Epidermal melanocyte (primary cell): Measurements from ENCODE around the gene ANKRD52.
"Not testable (repeated sequence)": the region's sequence is repeated elsewhere in the genome, so short reads cannot be mapped to it uniquely, and the experiment has no call there.

ENCODE experiments used
- DNase-seq: peaks from one replicate; pipeline ENCODE4 v3.0.0; 2011; ENCODE audit warnings: low spot score; ENCODE audit not compliant: insufficient read length

The ANKRD52 gene

GRCh38 chr12:56212361-56212760 is 45.8 kb downstream of the ANKRD52 start:
- DNase-seq = no peak

GRCh38 chr12:56208006-56208405 is 50.2 kb downstream of the ANKRD52 start:
- no peak for DNase-seq

- peak; percentile 57 for DNase-seq
These were observed 51.6 kb downstream of the ANKRD52 start for GRCh38 chr12:56206452-56207166.

- DNase-seq = no peak
These were observed 52.7 kb downstream of the ANKRD52 start for GRCh38 chr12:56205445-56205844.

GRCh38 chr12:56204275-56204674 is 53.9 kb downstream of the ANKRD52 start:
- DNase-seq = no peak

GRCh38 chr12:56202838-56203237 is 55.3 kb downstream of the ANKRD52 start:
- DNase-seq = no peak

- no peak for DNase-seq
These were observed 55.8 kb downstream of the ANKRD52 start for GRCh38 chr12:56202366-56202765.

- DNase-seq = no peak
These were observed 59.3 kb downstream of the ANKRD52 start for GRCh38 chr12:56198836-56199235.

- DNase-seq = no peak
These were observed 60.1 kb downstream of the ANKRD52 start for GRCh38 chr12:56197921-56198635.

- DNase-seq = not testable (repeated sequence)
These were observed 61.2 kb downstream of the ANKRD52 start for GRCh38 chr12:56196818-56197550.

- peak; percentile 83 for DNase-seq
These were observed 65.1 kb downstream of the ANKRD52 start for GRCh38 chr12:56193025-56193578.

GRCh38 chr12:56192582-56192981 is 65.6 kb downstream of the ANKRD52 start:
- no peak for DNase-seq

- DNase-seq = no peak
These were observed 67.5 kb downstream of the ANKRD52 start for GRCh38 chr12:56190695-56191155.

- DNase-seq = no peak
These were observed 68.1 kb downstream of the ANKRD52 start for GRCh38 chr12:56189918-56190694.

- peak; percentile 86 for DNase-seq
These were observed 68.9 kb downstream of the ANKRD52 start, which contains the start of gene SMARCC2 for GRCh38 chr12:56189099-56189917. SMARCC2 (minus strand) TSS chr12:56189483; CDS start chr12:56189461, 22 bp downstream.

- no peak for DNase-seq
These were observed 69.4 kb downstream of the ANKRD52 start for GRCh38 chr12:56188778-56189098.

- DNase-seq = no peak
These were observed 69.9 kb downstream of the ANKRD52 start for GRCh38 chr12:56188131-56188777.
